WTC11 (cell line): ENCODE results near the gene CORO2B. TPM values are rescaled to one million over a fixed set of nuclear protein-coding genes. Genes with fewer than 3 reads are reported as not detected.

ENCODE experiments used
- ATAC-seq: fragments of 200-7000 bp; cut with Tn5 transposase; 2 replicates; pipeline ENCODE4 v1.10.0; 2021; ENCODE audit warnings: mild to moderate bottlenecking, moderate library complexity
- CTCF ChIA-PET: fragments of 300-600 bp; sonication (Branson Sonifier 250); formaldehyde crosslinking; loops from one replicate; lab custom pipeline; 2021; ENCODE audit warnings: antibody characterized with exemption; lab: Charles Lee
- POLR2A ChIA-PET: fragments of 350-600 bp; sonication (Branson Sonifier 250); formaldehyde crosslinking; loops from one replicate; lab custom pipeline; 2021; ENCODE audit warnings: antibody characterized with exemption; lab: Charles Lee
- DNase-seq: peaks from one replicate; pipeline ENCODE4 v3.0.0; 2021; ENCODE audit warnings: low spot score
- H3K27ac Mint-ChIP-seq: 2 replicates; pipeline ENCODE4 v1.8.0; 2021; ENCODE audit warnings: mixed read lengths
- H3K27me3 Mint-ChIP-seq: 2 replicates; pipeline ENCODE4 v1.8.0; 2021; ENCODE audit warnings: low read depth, mild to moderate bottlenecking, moderate library complexity, mixed read lengths
- H3K36me3 Mint-ChIP-seq: 2 replicates; pipeline ENCODE4 v1.8.0; 2021; ENCODE audit warnings: mixed read lengths
- H3K4me1 Mint-ChIP-seq: 2 replicates; pipeline ENCODE4 v1.8.0; 2022; ENCODE audit warnings: mixed read lengths
- H3K4me3 Mint-ChIP-seq: 2 replicates; pipeline ENCODE4 v1.8.0; 2021; ENCODE audit warnings: mild to moderate bottlenecking, moderate library complexity, mixed read lengths
- H3K9me3 Mint-ChIP-seq: 2 replicates; pipeline ENCODE4 v1.8.0; 2021; ENCODE audit warnings: mixed read lengths
- CTCF ChIP-seq: fragments of 200-600 bp; IDR thresholded peaks from 2 replicates; pipeline ENCODE4 v1.8.0; 2022; ENCODE audit warnings: antibody characterized with exemption
- ETV6 ChIP-seq: sonication (generic); formaldehyde crosslinking; IDR thresholded peaks from 2 replicates; pipeline ENCODE4 v1.8.1; 2022; ENCODE audit warnings: mild to moderate bottlenecking, missing genetic modification reagents
- GRHL2 ChIP-seq: fragments of 250-450 bp; sonication (Bioruptor Pico); IDR thresholded peaks from 2 replicates; pipeline ENCODE4 v1.8.0; 2022; ENCODE audit warnings: mild to moderate bottlenecking, moderate library complexity; ENCODE audit not compliant: insufficient replicate concordance, severe bottlenecking
- HMGA2 ChIP-seq: fragments of 250-450 bp; sonication (Bioruptor Pico); IDR thresholded peaks from 2 replicates; pipeline ENCODE4 v1.4.0; 2021; ENCODE audit warnings: mild to moderate bottlenecking, moderate library complexity
- IRF1 ChIP-seq: sonication (generic); formaldehyde crosslinking; IDR thresholded peaks from 2 replicates; pipeline ENCODE4 v1.8.0; 2023; ENCODE audit warnings: missing genetic modification reagents
- MAX ChIP-seq: sonication (generic); formaldehyde crosslinking; IDR thresholded peaks from 2 replicates; pipeline ENCODE4 v1.8.0; 2022; ENCODE audit warnings: mild to moderate bottlenecking, missing genetic modification reagents
- MYBL2 ChIP-seq: sonication (generic); formaldehyde crosslinking; IDR thresholded peaks from 2 replicates; pipeline ENCODE4 v1.8.1; 2023; ENCODE audit warnings: mild to moderate bottlenecking, moderate library complexity, missing genetic modification reagents
- NFATC4 ChIP-seq: fragments of 250-450 bp; sonication (Bioruptor Pico); IDR thresholded peaks from 2 replicates; pipeline ENCODE4 v1.9.0; 2021; ENCODE audit warnings: mild to moderate bottlenecking
- NR3C1 ChIP-seq: sonication (generic); formaldehyde crosslinking; conservative IDR thresholded peaks from 2 replicates; pipeline ENCODE4 v1.8.1; 2023; ENCODE audit warnings: low read depth, mild to moderate bottlenecking, missing genetic modification reagents
- RELA ChIP-seq: sonication (generic); formaldehyde crosslinking; IDR thresholded peaks from 2 replicates; pipeline ENCODE4 v1.8.1; 2022; ENCODE audit warnings: missing genetic modification reagents, mild to moderate bottlenecking, borderline replicate concordance
- TEAD1 ChIP-seq: sonication (generic); formaldehyde crosslinking; IDR thresholded peaks from 2 replicates; pipeline ENCODE4 v1.8.0; 2022; ENCODE audit warnings: mild to moderate bottlenecking, missing genetic modification reagents
- TEAD4 ChIP-seq: sonication (generic); formaldehyde crosslinking; IDR thresholded peaks from 2 replicates; pipeline ENCODE4 v1.8.0; 2022; ENCODE audit warnings: mild to moderate bottlenecking, missing genetic modification reagents
- ZNF121 ChIP-seq: sonication (generic); formaldehyde crosslinking; IDR thresholded peaks from 2 replicates; pipeline ENCODE4 v1.8.0; 2023; ENCODE audit warnings: missing genetic modification reagents
- ZNF263 ChIP-seq: sonication (generic); formaldehyde crosslinking; IDR thresholded peaks from 2 replicates; pipeline ENCODE4 v1.8.1; 2022; ENCODE audit warnings: low read depth, mild to moderate bottlenecking, moderate library complexity, missing genetic modification reagents
- ZNF416 ChIP-seq: fragments of 250-450 bp; sonication (Bioruptor Pico); IDR thresholded peaks from 2 replicates; pipeline ENCODE4 v1.9.0; 2021; ENCODE audit warnings: mild to moderate bottlenecking, inconsistent platforms
- total RNA-seq: library from RNA; stranded (reverse); gene quantifications from 3 replicates; pipeline ENCODE4 v1.2.3, GENCODE V29; 2021
- TF ChIP-seq, protein P1 (sequence below): fragments of 250-450 bp; sonication (Bioruptor Pico); IDR thresholded peaks from 2 replicates; pipeline ENCODE4 v1.9.0; 2021; ENCODE audit warnings: mild to moderate bottlenecking
- TF ChIP-seq, protein P2 (sequence below): sonication (generic); formaldehyde crosslinking; IDR thresholded peaks from 2 replicates; pipeline ENCODE4 v1.8.1; 2022; ENCODE audit warnings: missing genetic modification reagents, borderline replicate concordance
- TF ChIP-seq, protein P3 (sequence below): sonication (generic); formaldehyde crosslinking; IDR thresholded peaks from 2 replicates; pipeline ENCODE4 v1.8.1; 2023; ENCODE audit warnings: mild to moderate bottlenecking, missing genetic modification reagents, moderate library complexity
- TF ChIP-seq, protein P4 (sequence below): sonication (generic); formaldehyde crosslinking; IDR thresholded peaks from 2 replicates; pipeline ENCODE4 v1.8.1; 2023; ENCODE audit warnings: mild to moderate bottlenecking, missing genetic modification reagents

The CORO2B gene
- total RNA-seq, 1 experiment from 2014 or later, result 4.9 TPM

GRCh38 chr15:68537506-68537905, 41.3 kb upstream of the CORO2B start:
- H3K27me3 Mint-ChIP-seq, result peaks cover 8% of the 10 kb centered on the region
- no peak overlapping the region for H3K4me3 Mint-ChIP-seq
- no peaks in the 10 kb centered on the region for H3K4me1 Mint-ChIP-seq
- CTCF ChIA-PET, result interaction anchor here (0.6 to 2.4 kb wide), 5 partner anchors 136 to 231 kb away, joined by 3 to 36 read pairs (median 17); no protein-coding TSS in a partner anchor
- peaks cover 30% of the 10 kb centered on the region for H3K9me3 Mint-ChIP-seq
- ATAC-seq (no peak), DNase-seq (no peak)
- POLR2A ChIA-PET, result no interaction called here
- H3K36me3 Mint-ChIP-seq, result peaks cover 10% of the 10 kb centered on the region
- TF ChIP-seq, protein P1, sequence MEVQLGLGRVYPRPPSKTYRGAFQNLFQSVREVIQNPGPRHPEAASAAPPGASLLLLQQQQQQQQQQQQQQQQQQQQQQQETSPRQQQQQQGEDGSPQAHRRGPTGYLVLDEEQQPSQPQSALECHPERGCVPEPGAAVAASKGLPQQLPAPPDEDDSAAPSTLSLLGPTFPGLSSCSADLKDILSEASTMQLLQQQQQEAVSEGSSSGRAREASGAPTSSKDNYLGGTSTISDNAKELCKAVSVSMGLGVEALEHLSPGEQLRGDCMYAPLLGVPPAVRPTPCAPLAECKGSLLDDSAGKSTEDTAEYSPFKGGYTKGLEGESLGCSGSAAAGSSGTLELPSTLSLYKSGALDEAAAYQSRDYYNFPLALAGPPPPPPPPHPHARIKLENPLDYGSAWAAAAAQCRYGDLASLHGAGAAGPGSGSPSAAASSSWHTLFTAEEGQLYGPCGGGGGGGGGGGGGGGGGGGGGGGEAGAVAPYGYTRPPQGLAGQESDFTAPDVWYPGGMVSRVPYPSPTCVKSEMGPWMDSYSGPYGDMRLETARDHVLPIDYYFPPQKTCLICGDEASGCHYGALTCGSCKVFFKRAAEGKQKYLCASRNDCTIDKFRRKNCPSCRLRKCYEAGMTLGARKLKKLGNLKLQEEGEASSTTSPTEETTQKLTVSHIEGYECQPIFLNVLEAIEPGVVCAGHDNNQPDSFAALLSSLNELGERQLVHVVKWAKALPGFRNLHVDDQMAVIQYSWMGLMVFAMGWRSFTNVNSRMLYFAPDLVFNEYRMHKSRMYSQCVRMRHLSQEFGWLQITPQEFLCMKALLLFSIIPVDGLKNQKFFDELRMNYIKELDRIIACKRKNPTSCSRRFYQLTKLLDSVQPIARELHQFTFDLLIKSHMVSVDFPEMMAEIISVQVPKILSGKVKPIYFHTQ (CRISPR knock-in tag), result no peak
- TF ChIP-seq NFATC4 (CRISPR knock-in tag) (no peak), IRF1 (CRISPR knock-in tag) (no peak), MAX (CRISPR knock-in tag) (no peak), HMGA2 (CRISPR knock-in tag) (no peak), RELA (no peak), MYBL2 (CRISPR knock-in tag) (no peak), GRHL2 (CRISPR knock-in tag) (no peak), ETV6 (CRISPR knock-in tag) (no peak), TEAD1 (CRISPR knock-in tag) (no peak), CTCF (no peak), ZNF121 (no peak), ZNF416 (CRISPR knock-in tag) (no peak), TEAD4 (CRISPR knock-in tag) (no peak), NR3C1 (CRISPR knock-in tag) (no peak), ZNF263 (CRISPR knock-in tag) (no peak)
- TF ChIP-seq, protein P2, sequence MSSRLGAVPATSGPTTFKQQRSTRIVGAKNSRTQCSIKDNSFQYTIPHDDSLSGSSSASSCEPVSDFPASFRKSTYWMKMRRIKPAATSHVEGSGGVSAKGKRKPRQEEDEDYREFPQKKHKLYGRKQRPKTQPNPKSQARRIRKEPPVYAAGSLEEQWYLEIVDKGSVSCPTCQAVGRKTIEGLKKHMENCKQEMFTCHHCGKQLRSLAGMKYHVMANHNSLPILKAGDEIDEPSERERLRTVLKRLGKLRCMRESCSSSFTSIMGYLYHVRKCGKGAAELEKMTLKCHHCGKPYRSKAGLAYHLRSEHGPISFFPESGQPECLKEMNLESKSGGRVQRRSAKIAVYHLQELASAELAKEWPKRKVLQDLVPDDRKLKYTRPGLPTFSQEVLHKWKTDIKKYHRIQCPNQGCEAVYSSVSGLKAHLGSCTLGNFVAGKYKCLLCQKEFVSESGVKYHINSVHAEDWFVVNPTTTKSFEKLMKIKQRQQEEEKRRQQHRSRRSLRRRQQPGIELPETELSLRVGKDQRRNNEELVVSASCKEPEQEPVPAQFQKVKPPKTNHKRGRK, result no peak
- TF ChIP-seq, protein P3, sequence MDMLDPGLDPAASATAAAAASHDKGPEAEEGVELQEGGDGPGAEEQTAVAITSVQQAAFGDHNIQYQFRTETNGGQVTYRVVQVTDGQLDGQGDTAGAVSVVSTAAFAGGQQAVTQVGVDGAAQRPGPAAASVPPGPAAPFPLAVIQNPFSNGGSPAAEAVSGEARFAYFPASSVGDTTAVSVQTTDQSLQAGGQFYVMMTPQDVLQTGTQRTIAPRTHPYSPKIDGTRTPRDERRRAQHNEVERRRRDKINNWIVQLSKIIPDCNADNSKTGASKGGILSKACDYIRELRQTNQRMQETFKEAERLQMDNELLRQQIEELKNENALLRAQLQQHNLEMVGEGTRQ (CRISPR knock-in tag), result no peak
- TF ChIP-seq, protein P4, sequence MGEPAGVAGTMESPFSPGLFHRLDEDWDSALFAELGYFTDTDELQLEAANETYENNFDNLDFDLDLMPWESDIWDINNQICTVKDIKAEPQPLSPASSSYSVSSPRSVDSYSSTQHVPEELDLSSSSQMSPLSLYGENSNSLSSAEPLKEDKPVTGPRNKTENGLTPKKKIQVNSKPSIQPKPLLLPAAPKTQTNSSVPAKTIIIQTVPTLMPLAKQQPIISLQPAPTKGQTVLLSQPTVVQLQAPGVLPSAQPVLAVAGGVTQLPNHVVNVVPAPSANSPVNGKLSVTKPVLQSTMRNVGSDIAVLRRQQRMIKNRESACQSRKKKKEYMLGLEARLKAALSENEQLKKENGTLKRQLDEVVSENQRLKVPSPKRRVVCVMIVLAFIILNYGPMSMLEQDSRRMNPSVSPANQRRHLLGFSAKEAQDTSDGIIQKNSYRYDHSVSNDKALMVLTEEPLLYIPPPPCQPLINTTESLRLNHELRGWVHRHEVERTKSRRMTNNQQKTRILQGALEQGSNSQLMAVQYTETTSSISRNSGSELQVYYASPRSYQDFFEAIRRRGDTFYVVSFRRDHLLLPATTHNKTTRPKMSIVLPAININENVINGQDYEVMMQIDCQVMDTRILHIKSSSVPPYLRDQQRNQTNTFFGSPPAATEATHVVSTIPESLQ (CRISPR knock-in tag), result no peak
- no peak overlapping the region for H3K27ac Mint-ChIP-seq
